ENCODE measurements around the gene RBP3. TPM values are rescaled to one million over a fixed set of nuclear protein-coding genes. Genes with fewer than 3 reads are reported as not detected.

The RBP3 gene
- total RNA-seq, 1 experiment from 2014 or later = not detected

DNA sequence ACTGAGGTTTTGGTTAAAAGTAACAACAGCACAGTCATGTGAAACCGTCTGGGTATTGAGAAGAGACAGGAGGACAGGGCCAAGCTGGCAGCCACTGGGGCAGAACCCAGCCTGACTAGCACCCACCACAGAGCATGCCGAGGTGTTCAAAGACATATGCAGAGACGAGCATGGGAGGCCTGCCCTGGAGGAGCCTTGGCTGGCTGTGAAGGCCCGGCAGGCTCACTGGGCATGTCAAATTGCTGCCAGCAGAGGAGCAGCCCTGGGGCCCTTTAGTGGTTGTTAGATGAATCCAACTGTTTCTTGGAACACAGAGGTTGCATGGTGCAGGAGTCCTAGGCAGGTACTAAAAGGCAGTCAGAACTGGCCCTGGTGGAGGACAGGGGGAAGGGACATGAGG, 30.9 kb upstream of the RBP3 start:
- H3K4me1 ChIP-seq (ENCODE audit: control insufficient read depth, insufficient read depth, low read length) = no peaks in the 10 kb centered on the region
- ChIA-PET POLR2A (no interaction called here), CTCF (no interaction called here)
- TF ChIP-seq, protein P1, sequence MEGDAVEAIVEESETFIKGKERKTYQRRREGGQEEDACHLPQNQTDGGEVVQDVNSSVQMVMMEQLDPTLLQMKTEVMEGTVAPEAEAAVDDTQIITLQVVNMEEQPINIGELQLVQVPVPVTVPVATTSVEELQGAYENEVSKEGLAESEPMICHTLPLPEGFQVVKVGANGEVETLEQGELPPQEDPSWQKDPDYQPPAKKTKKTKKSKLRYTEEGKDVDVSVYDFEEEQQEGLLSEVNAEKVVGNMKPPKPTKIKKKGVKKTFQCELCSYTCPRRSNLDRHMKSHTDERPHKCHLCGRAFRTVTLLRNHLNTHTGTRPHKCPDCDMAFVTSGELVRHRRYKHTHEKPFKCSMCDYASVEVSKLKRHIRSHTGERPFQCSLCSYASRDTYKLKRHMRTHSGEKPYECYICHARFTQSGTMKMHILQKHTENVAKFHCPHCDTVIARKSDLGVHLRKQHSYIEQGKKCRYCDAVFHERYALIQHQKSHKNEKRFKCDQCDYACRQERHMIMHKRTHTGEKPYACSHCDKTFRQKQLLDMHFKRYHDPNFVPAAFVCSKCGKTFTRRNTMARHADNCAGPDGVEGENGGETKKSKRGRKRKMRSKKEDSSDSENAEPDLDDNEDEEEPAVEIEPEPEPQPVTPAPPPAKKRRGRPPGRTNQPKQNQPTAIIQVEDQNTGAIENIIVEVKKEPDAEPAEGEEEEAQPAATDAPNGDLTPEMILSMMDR (IDR thresholded peaks at IDR 0.05) = no peak
- TF ChIP-seq, protein P2, sequence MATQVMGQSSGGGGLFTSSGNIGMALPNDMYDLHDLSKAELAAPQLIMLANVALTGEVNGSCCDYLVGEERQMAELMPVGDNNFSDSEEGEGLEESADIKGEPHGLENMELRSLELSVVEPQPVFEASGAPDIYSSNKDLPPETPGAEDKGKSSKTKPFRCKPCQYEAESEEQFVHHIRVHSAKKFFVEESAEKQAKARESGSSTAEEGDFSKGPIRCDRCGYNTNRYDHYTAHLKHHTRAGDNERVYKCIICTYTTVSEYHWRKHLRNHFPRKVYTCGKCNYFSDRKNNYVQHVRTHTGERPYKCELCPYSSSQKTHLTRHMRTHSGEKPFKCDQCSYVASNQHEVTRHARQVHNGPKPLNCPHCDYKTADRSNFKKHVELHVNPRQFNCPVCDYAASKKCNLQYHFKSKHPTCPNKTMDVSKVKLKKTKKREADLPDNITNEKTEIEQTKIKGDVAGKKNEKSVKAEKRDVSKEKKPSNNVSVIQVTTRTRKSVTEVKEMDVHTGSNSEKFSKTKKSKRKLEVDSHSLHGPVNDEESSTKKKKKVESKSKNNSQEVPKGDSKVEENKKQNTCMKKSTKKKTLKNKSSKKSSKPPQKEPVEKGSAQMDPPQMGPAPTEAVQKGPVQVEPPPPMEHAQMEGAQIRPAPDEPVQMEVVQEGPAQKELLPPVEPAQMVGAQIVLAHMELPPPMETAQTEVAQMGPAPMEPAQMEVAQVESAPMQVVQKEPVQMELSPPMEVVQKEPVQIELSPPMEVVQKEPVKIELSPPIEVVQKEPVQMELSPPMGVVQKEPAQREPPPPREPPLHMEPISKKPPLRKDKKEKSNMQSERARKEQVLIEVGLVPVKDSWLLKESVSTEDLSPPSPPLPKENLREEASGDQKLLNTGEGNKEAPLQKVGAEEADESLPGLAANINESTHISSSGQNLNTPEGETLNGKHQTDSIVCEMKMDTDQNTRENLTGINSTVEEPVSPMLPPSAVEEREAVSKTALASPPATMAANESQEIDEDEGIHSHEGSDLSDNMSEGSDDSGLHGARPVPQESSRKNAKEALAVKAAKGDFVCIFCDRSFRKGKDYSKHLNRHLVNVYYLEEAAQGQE (IDR thresholded peaks at IDR 0.05; ENCODE audit: insufficient read depth in 1 of 2, low read depth in 2 of 2, low read length in 1 of 2) = no peak
- no peak for TF ChIP-seq SIN3A (IDR thresholded peaks at IDR 0.05; ENCODE audit: borderline replicate concordance, insufficient read depth, low read depth, low read length)
- no peak for TF ChIP-seq POLR2AphosphoS5 (IDR thresholded peaks at IDR 0.05; ENCODE audit: low read depth, low read length)
- no peak for TF ChIP-seq TCF7L2 (IDR thresholded peaks at IDR 0.05; ENCODE audit: low read depth, low read length)
- ATAC-seq (no peak), DNase-seq (ENCODE audit: low read depth, low spot score) (no peak)
- intact Hi-C loops (cut with micrococcal nuclease; ENCODE audit: unreplicated experiment) = no loop called here
- no peaks in the 10 kb centered on the region for H3K36me3 ChIP-seq (ENCODE audit: control insufficient read depth, insufficient read depth, low read length)
- no TSS peak for BruUV-seq (replicated peaks)
- no peaks in the 10 kb centered on the region for H3K9me3 ChIP-seq (ENCODE audit: control insufficient read depth, insufficient read depth, low read depth, low read length)
- in situ Hi-C loops (cut with HindIII; ENCODE audit: low pct_unique_long_range_greater_than_20kb, low sequenced_read_pairs) = no loop called here
- no peak overlapping the region for H3K4me3 ChIP-seq (ENCODE audit: low read depth in 2 of 2, low read length in 2 of 2)
- no peaks in the 10 kb centered on the region for H3K27me3 ChIP-seq (ENCODE audit: control insufficient read depth, insufficient read depth, low read length)
- H3K27ac ChIP-seq (ENCODE audit: low read length) = no peak overlapping the region

- TF ChIP-seq SIN3A (IDR thresholded peaks at IDR 0.05; ENCODE audit: borderline replicate concordance, insufficient read depth, low read depth, low read length) = no peak
- TF ChIP-seq TCF7L2 (IDR thresholded peaks at IDR 0.05; ENCODE audit: low read depth, low read length) = no peak
- TF ChIP-seq, protein P1 (IDR thresholded peaks at IDR 0.05) = no peak
- in situ Hi-C loops (cut with HindIII; ENCODE audit: low pct_unique_long_range_greater_than_20kb, low sequenced_read_pairs) (no loop called here), intact Hi-C loops (cut with micrococcal nuclease; ENCODE audit: unreplicated experiment) (no loop called here)
- H3K27ac ChIP-seq (ENCODE audit: low read length) = no peak overlapping the region
- ChIA-PET POLR2A (no interaction called here), CTCF (no interaction called here)
- no peaks in the 10 kb centered on the region for H3K4me1 ChIP-seq (ENCODE audit: control insufficient read depth, insufficient read depth, low read length)
- DNase-seq (ENCODE audit: low read depth, low spot score) = no peak
- no peak overlapping the region for H3K4me3 ChIP-seq (ENCODE audit: low read depth in 2 of 2, low read length in 2 of 2)
- ATAC-seq = no peak
- BruUV-seq (replicated peaks) = no TSS peak
- H3K27me3 ChIP-seq (ENCODE audit: control insufficient read depth, insufficient read depth, low read length) = no peaks in the 10 kb centered on the region; the same call in 1 of the 2 replicates
- H3K9me3 ChIP-seq (ENCODE audit: control insufficient read depth, insufficient read depth, low read depth, low read length) = no peaks in the 10 kb centered on the region
- H3K36me3 ChIP-seq (ENCODE audit: control insufficient read depth, insufficient read depth, low read length) = no peaks in the 10 kb centered on the region
Observed at GRCh38 chr10:47318706-47319105, 29.5 kb upstream of the RBP3 start.
